Epithelial cell of esophagus (primary cell): ENCODE measurements around the gene SIRT7.

Source experiments
- DNase-seq: peaks from one replicate; pipeline ENCODE4 v3.0.0; 2010; ENCODE audit warnings: low read depth
- H3K4me3 ChIP-seq: 2 replicates; pipeline ENCODE4 v1.5.1; 2011; ENCODE audit warnings: mild to moderate bottlenecking, low read length, control low read depth
- CTCF ChIP-seq: IDR thresholded peaks from 2 replicates; pipeline ENCODE4 v1.5.1; 2011; ENCODE audit warnings: low read depth, mild to moderate bottlenecking, low read length, control low read depth, inconsistent platforms; ENCODE audit not compliant: insufficient read depth; ENCODE audit errors: missing control alignments

Gene SIRT7

GRCh38 chr17:81891303-81891552, 26.7 kb downstream of the SIRT7 start:
- DNase-seq: no peak
- TF ChIP-seq CTCF: no peak
- H3K4me3 ChIP-seq: peak overlapping the region; percentile 70

DNA sequence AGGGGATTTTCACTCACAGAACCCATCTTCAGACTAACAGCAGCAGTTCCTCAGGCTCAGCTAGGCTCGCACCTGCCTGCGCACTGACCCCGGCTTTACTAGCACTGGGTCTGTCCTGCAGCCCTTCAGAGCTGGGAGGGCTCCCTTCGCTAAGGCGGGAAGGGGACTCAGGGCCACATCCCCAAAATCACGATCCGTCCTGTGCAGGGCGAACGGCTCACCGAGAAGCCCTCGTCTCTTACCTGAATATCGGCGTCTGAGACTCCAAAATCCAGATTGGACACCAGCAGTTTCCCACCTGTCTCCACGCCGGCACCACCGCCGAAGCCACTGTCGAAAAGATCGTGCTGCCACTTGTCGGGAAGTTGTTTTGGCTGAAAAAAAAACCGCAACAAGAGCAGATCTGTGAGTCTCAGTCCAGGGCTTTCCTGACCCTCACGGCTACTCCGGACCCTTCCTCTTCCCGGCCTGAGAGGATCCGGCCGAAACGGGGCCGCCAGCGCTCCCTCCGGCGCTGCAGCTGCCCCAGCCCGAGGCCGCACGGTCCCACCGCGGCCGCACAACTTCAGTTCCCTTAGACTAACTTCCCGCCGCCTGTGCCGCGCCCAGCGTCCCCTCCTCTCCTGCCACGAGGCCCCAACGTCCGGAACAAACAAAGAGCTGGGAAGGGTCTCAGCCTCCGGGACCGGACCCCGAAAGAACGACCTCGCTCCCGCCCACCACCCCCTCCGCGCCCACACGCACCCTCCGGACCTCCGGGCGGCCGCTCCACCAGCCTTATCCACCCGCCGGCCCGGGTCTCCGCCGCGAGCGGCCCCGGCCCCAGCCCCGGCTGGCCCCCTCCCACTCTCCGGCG, 27.3 kb downstream of the SIRT7 start:
- peak overlapping the region; percentile 70 for H3K4me3 ChIP-seq
- TF ChIP-seq CTCF: no peak
- DNase-seq: no peak

DNA sequence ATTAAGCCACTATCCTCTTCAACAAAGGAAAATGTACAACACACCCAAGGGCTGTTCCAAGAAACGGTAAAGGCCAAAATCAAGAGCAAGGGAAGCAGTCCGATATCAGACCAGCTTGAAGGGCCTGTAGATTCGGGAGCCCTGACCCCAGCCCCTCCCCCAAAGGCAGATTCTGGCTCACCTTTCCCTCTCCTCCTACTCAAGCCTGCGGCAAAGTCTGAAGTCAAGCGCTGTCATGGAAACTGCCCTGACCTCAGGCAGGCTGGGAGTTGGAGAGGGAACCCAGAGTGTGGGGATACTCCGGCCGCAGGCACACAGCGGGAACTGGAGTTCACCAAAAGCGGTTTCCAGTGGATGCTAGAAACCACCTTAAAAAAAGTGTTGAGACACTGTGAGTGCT, 28.4 kb downstream of the SIRT7 start:
- H3K4me3 ChIP-seq: peak overlapping the region; percentile 70
- DNase-seq: no peak
- no peak for TF ChIP-seq CTCF

- H3K4me3 ChIP-seq: no peak overlapping the region
- DNase-seq: no peak
- TF ChIP-seq CTCF: no peak
These were observed 28.9 kb downstream of the SIRT7 start for GRCh38 chr17:81888988-81889595.

GRCh38 chr17:81888105-81888987, 29.6 kb downstream of the SIRT7 start:
- H3K4me3 ChIP-seq: no peak overlapping the region
- TF ChIP-seq CTCF: no peak
- no peak for DNase-seq

GRCh38 chr17:81885869-81886548, 32.0 kb downstream of the SIRT7 start:
- peak; percentile 77 for DNase-seq
- H3K4me3 ChIP-seq: no peak overlapping the region
- no peak for TF ChIP-seq CTCF
